Measurements from ENCODE around the gene CENPQ.

DNA sequence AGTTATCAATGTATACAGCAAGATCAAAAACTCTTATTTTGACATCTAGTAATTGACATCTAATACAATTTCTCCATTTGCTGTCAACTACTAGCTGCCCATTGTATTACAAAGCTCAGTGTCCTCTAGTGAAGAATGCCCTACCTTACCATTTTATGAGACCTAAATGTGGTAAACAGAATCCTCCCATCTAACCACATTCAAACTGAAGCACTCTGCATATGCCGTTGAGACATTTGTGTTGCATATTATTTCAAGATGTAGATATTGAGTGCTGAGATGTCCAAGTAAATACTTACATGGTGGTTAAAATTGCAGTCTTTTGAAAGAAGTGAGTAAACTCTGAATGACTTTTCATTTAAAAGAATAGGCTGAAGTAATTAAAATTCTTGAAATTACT is 36.0 kb downstream of the CENPQ start:
- no peak for TF ChIP-seq NFIC (IDR thresholded peaks at IDR 0.05)
- TF ChIP-seq MAX (IDR thresholded peaks at IDR 0.05) = no peak
- TF ChIP-seq YY1 (IDR thresholded peaks at IDR 0.05; ENCODE audit: low read depth) = no peak
- TF ChIP-seq EP300 (IDR thresholded peaks at IDR 0.05; ENCODE audit: borderline replicate concordance) = no peak
- TF ChIP-seq TAF1 (IDR thresholded peaks at IDR 0.05; ENCODE audit: low read depth) = no peak
- TF ChIP-seq CEBPB (IDR thresholded peaks at IDR 0.05) = no peak
- no peak for TF ChIP-seq REST (IDR thresholded peaks at IDR 0.05; ENCODE audit: low read depth)
- no peak for TF ChIP-seq CREB1 (IDR thresholded peaks at IDR 0.05; ENCODE audit: low read depth)
- no peak for TF ChIP-seq EGR1 (IDR thresholded peaks at IDR 0.05)
- no peak for TF ChIP-seq TCF12 (IDR thresholded peaks at IDR 0.05; ENCODE audit: low read depth)
- no peak for TF ChIP-seq RAD21 (IDR thresholded peaks at IDR 0.05; ENCODE audit: low read depth)
- TF ChIP-seq TEAD4 (IDR thresholded peaks at IDR 0.05) = no peak
